Measurements from ENCODE around the gene EEF2.

EEF2 gene

GRCh38 chr19:3983936-3984583 lies 1.2 kb downstream of the EEF2 start:
- no peak for DNase-seq

GRCh38 chr19:3983542-3983914 lies 1.7 kb downstream of the EEF2 start:
- DNase-seq, result no peak

- no peak for DNase-seq
Observed at GRCh38 chr19:3982701-3983541, 2.3 kb downstream of the EEF2 start.

GRCh38 chr19:3981736-3982681 lies 3.3 kb downstream of the EEF2 start:
- no peak for DNase-seq

- no peak for DNase-seq
Observed at GRCh38 chr19:3981373-3981735, 3.9 kb downstream of the EEF2 start.

DNA sequence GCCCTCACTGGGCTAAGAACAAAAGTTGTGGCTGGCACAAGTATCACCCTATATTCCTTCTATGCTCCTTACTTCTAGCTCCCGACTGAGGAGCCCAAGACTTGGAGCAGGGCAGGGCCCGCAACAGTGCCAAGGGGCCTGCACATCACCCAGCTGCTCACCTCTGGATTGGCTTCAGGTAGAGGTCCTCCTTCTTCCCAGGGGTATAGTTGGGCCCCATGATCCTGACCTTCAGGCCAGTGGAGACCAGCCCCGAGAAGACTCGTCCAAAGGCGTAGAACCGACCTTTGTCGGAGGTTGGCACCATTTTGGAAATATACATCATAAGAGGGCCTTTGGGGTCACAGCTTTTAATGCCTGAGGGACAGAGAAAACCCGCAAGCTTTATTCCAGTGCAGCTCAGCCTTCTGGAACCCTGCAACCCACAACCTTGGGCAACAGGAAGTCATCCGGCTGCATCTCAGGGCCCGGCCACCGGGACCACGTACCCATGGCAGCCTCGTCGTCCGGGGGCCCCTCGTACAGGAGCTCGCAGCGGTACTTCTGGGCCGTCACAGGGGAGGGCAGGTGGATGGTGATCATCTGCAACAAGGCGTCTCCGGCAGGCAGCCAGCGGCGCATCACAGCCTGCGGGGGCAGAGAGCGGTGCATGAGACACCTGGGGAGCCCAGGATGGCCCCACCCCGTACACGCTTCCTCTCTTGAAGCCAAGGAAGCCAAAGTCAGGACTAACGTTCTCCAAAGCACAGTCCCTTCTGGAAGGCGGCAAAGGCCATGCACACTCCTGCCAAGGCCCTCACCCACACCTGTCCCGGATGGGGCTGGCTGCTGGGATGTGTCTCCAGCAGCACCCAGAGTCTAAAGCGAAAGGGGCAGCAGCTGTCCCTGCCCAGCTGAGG lies 4.7 kb downstream of the EEF2 start:
- DNase-seq, result no peak

- no peak for DNase-seq
Observed at GRCh38 chr19:3979674-3980352, 5.5 kb downstream of the EEF2 start.

DNA sequence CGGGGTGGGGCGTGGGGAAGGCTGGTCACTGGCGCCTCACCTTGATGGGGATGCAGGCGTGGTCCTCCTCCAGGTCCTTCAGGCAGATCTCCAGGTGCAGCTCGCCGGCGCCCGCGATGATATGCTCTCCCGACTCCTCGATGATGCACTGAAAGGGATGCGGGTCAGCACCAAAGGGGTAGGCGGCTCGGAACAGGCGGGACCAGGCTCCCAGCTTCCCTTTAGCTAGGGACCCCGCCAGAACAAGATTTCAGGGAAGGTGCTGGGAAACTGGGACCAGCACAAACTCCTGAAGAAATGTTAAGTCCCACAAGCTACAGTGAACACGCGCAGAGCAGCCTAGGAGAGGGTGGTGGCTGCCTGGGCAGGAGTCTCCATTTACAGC lies 6.0 kb downstream of the EEF2 start:
- DNase-seq, result no peak

DNA sequence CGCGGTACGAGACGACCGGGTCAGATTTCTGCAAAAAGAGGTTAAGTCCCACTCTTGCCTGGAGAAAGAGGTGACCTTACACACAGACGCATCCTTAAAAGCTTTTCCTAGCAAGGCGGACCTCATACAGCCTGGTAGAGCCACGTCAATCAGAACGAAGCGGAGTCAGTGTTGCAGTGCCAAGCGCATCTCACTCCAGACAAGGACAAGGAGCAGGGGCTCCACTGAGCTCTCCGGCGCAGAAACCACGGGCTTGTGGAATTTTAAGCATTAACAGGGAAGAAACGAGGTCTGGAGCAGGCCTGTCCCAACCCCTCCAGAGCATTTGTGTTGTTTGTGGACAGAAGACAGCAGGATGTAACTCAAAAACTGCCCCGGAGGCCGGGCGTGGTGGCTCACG lies 7.1 kb downstream of the EEF2 start:
- no peak for DNase-seq

GRCh38 chr19:3977242-3978143 lies 7.8 kb downstream of the EEF2 start:
- DNase-seq, result no peak

GRCh38 chr19:3976495-3977241 lies 8.6 kb downstream of the EEF2 start:
- DNase-seq, result no peak

DNA sequence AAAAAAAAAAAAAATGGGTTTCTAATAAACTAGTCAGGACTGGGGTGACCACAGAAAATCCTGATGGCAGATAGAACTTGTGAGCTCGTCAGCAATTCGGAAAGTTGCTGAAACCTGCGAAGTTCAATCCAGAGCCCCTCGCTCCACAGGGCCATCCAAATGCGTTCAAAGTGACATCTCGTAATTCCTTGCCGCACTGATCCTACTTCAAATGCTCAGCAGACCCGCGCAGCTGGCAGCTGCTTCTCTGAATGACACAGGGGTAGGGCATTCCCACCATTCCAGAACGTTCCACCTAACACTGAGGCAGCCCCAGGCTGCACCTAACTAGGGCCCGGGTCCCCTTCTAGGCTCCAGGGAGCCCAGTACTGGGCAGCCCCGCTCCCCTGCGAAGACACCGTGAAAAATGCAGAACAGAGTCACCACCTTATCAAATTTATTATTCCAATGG lies 9.6 kb downstream of the EEF2 start:
- DNase-seq, result no peak

GRCh38 chr19:3975144-3975543 lies 10.1 kb downstream of the EEF2 start:
- DNase-seq, result no peak

- peak; percentile 97 for DNase-seq
Observed at GRCh38 chr19:3970808-3971598, 14.3 kb downstream of the EEF2 start, which contains the start of gene DAPK3. Gene DAPK3 (minus strand): TSS chr19:3971099. CDS start chr19:3969735, 1,364 bp downstream.

GRCh38 chr19:3970313-3970807 lies 14.9 kb downstream of the EEF2 start:
- DNase-seq, result no peak

- no peak for DNase-seq
Observed at GRCh38 chr19:3969435-3970312, 15.6 kb downstream of the EEF2 start.

Data from DMS153 (cell line).